NCI-H2196 (cell line): ENCODE results near the gene ALG14.
"Not testable (repeated sequence)": the region's sequence is repeated elsewhere in the genome, so short reads cannot be mapped to it uniquely, and the experiment has no call there.

Experiments used
- DNase-seq: peaks from one replicate; lab custom pipeline; 2025; ENCODE audit not compliant: unreplicated experiment; lab: John Stamatoyannopoulos, UW

ALG14 gene

GRCh38 chr1:95043141-95043980 is 29.4 kb downstream of the ALG14 start:
- peak; percentile 79 for DNase-seq

GRCh38 chr1:95042286-95042685 is 30.5 kb downstream of the ALG14 start:
- DNase-seq = no peak

DNA sequence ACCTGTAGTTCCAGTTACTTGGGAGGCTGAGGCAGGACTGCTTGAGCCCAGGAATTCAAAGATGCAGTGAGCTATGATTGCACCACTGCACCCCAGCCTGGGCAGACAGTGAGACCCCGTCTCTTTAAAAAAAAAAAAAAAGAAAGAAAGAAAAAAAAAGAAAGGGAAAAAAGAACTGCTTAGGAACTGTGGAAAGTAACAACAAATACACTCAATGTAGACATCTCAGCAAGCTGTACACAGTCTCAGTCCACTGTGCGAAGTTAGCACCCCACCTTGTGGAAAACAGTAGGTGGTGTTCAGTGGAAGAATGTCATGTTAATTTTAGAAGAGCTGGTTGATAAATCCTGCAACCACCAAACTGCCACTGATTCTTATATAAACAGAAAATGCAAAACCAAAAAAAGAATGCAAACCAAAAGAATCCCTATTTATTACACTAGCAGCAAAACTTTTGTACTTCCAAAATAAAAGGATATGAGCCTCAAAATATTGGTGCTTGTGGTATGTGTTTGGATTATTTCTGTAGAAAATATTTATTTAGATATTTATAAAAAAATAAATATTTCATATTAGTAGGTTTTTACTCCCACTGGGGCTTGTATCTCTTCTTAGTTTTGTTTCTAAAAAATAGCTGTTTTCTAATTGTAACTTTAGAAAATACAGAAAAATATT is 31.1 kb downstream of the ALG14 start:
- peak; percentile 64 for DNase-seq

DNA sequence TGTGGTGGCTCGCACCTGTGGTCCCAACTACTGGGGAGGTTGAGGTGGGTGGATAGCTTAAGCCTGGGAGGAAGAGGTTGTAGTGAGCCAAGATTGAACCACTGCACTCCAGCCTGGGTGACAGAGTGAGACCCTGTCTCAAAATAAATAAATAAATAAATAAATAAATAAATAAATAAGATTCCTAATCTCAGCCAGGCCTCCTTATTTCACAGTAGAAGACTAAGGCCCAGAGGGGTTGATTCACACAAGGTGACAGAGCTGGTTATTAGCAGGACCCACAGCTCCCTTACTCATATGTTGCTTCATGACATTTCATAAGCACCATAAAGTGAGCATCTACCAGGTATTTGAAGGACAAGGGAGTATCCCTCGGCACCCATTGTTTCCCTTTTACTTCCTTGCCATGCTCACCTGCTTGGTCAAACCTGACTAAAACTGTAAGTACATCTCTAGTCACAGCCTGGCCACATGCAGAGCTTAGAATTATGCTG is 32.7 kb downstream of the ALG14 start:
- DNase-seq = no peak

DNA sequence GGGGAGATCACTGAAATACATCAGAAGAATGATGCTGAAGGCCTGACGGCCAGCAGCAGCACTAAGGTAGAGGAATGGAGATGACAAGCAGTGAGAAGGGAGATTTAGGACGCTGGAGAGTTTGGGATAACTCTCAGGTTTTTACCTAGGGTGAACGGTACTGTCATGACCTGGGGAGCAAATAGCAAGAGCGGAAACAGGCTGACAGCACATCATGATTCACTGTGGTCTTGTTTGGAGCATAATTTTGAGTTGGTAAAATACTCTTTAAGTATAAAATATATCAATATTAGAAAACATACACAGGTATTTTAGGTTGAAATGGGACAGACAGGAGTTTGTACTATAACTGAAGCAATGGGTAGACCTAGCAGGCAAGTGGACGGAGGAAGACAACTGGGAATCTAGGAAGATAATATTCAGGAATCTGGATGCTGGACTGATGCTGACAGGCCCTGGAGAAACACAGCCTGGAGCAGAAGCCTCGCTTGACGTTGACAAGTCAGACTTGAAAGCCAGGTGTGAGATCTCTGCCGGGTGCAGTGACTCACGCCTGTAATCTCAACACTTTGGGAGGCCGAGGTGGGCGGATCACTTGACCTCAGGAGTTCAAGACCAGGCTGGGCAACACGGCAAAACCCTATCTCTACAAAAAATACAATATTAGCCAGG is 33.3 kb downstream of the ALG14 start:
- no peak for DNase-seq

- DNase-seq = no peak
These were observed 37.2 kb downstream of the ALG14 start for GRCh38 chr1:95035536-95035935.

DNA sequence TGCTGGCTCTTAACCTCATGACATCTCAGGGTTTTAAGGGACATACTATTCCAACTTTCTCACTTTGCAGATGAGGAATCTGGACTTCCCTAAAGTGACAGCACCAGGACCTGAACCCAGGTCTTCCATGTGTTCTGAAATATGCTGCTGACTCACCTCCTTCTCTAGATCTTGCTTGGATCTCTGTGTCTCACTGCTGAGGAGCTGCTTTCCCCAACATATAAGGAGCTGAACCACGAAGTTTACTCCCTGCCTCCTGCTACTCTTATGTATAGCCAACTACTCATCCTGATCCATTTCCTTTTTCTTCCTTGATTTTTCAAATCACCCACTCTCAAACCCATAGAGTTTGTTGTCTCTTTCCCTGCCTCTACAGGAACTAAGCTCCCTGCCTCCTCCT is 38.2 kb downstream of the ALG14 start:
- no peak for DNase-seq

DNA sequence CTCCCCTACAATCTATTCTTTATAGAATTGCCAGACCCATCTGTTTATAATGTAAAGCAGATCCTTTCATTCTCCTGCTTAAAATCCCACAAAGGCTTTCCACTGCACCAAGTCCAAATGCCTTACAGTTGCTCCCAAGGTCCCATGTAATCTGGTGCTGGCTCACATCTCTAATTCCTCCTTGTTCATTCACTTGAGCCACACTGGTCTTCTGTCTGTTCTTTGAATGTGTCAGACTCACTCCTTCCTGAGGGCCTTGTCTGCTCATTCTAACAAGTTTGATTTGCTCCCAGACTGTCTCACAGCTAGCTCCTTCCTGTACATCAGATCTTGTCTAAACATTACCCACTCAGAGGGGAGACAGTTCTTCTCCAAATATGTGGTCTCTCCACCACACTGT is 38.9 kb downstream of the ALG14 start:
- no peak for DNase-seq

GRCh38 chr1:95029532-95029931 is 43.2 kb downstream of the ALG14 start:
- DNase-seq = no peak

- no peak for DNase-seq
These were observed 43.8 kb downstream of the ALG14 start for GRCh38 chr1:95028954-95029353.

GRCh38 chr1:95027046-95027445 is 45.7 kb downstream of the ALG14 start:
- DNase-seq = no peak

GRCh38 chr1:95023399-95024043 is 49.2 kb downstream of the ALG14 start:
- no peak for DNase-seq

- no peak for DNase-seq
These were observed 50.2 kb downstream of the ALG14 start for GRCh38 chr1:95022644-95022926.

DNA sequence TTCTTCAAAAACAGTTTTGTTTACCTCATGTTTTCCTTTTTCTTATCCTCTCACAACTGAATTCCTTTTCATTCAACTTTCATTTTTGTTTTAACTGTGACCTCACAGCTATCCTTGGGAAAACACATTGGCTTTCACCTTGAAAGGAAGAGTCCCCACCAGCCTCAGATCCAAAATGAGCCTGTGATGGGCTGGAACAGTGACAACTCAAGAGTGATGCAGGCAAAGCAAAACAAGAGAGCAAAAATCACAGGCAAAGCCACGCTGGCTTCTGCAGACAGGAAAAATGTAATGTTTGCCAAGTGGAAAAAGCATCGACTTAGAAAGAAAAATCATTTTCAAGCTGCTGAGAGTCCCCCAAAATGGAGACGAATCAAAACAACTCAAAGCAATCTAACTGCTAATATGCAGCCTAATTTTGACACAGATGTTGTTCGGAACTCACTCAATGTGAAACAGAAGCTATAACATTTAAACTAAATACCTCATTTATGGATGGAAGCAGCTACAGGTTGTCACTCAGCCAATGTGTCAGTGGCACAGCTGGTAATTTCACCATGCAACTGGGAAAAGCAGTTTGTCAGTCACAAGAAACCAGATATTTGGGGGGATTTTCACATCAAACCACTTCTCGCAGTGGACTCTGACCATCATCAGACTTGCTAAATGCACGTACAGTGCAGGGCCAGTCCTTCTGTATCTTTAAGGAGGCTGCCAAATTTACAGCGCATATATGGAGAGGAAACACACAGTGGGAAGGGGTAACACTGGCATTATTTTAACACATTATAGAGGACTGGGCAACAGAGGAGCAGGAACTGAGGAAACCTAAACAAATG is 50.7 kb downstream of the ALG14 start:
- no peak for DNase-seq

DNA sequence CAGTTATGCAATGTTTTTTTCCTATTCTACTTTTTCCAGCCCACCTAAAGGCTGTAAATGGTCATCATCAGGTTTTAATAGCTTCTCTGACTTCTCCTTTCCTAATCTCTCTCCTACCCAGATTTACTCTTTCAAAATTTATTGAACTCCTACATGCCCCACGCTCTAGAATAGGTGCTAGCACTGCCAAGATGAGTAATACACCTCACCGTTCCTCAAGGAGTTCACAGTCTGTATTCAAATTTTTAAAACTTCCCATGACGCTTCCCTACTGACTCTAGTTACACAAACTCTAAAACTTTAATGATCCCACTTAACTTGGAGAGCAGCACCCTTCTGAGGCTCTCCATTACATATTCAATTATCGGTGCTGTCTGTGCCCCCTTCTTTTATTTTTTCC is 51.6 kb downstream of the ALG14 start:
- no peak for DNase-seq

- not testable (repeated sequence) for DNase-seq
These were observed 53.3 kb downstream of the ALG14 start for GRCh38 chr1:95019466-95019865.

- no peak for DNase-seq
These were observed 54.0 kb downstream of the ALG14 start for GRCh38 chr1:95018602-95019369.

DNA sequence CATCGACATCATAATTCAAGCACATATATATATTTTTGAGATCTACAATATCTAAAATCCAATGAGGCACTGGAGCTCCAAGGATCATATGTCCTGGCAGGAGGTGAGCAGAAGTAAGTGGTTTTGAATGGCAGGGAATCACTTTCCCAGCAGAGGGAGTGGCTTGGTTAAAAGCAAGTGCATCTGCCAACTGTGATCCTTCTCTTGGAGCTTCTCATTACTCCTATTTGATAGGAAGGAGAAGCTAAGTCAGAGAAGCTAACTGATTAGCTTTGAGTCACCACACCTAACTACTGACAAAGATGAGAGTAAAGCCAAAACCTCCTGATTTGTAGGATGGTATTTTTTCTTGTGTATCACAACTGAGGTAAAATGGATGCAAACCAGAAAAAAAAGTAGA is 55.0 kb downstream of the ALG14 start:
- peak; percentile 21 for DNase-seq

DNA sequence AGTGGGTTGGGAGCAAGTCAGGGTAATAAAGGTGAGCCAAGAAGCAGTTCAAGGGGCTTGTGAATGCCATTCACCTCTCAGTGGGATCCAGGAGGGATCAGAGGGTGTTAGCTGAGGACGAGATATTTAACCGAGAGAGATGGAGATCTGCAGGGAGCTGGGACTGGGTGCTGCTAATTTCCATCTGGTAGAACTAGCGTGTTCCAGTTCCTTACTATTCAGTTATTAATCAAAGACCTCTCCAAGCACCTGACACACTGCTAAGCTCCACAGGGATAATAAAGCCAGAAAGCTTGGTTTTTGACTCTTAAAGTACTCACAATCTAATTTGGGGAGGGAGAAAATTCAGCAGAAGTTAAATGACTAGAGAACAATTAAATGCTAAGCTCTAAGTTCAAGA is 57.7 kb downstream of the ALG14 start:
- DNase-seq = no peak
